Mesendoderm (in vitro differentiated cells): ENCODE data around the gene GPR108.

ENCODE experiments used
- DNase-seq: peaks from one replicate; pipeline ENCODE4 v3.0.0; 2013
- H2AK5ac ChIP-seq: 2 replicates; pipeline ENCODE4 v1.6.1; 2013; ENCODE audit warnings: low read length, inconsistent platforms
- H2BK120ac ChIP-seq: 2 replicates; pipeline ENCODE4 v1.6.1; 2013; ENCODE audit warnings: low read depth, mild to moderate bottlenecking, low read length, moderate library complexity, mixed read lengths
- H2BK15ac ChIP-seq: replicated peaks from 2 replicates; pipeline ENCODE4 v1.6.1; 2013; ENCODE audit warnings: low read depth, mild to moderate bottlenecking, moderate library complexity
- H2BK5ac ChIP-seq: 2 replicates; pipeline ENCODE4 v1.6.1; 2013; ENCODE audit warnings: low read length, inconsistent platforms
- H3K18ac ChIP-seq: 2 replicates; pipeline ENCODE4 v1.6.1; 2013; ENCODE audit warnings: mild to moderate bottlenecking, low read length, mixed read lengths
- H3K23ac ChIP-seq: one replicate; pipeline ENCODE4 v1.6.1; 2013; ENCODE audit warnings: low read length
- H3K27ac ChIP-seq: 2 replicates; pipeline ENCODE4 v1.5.1; 2013; ENCODE audit warnings: low read depth, mild to moderate bottlenecking, inconsistent platforms, low read length, moderate library complexity
- H3K27me3 ChIP-seq: 2 replicates; pipeline ENCODE4 v1.6.1; 2013; ENCODE audit warnings: low read length, control low read depth, mild to moderate bottlenecking, inconsistent platforms; ENCODE audit not compliant: insufficient read depth, poor library complexity
- H3K36me3 ChIP-seq: 2 replicates; pipeline ENCODE4 v1.6.1; 2013; ENCODE audit warnings: low read length, inconsistent platforms; ENCODE audit not compliant: control insufficient read depth, insufficient read depth
- H3K4ac ChIP-seq: one replicate; pipeline ENCODE4 v1.6.1; 2013; ENCODE audit warnings: low read depth, mild to moderate bottlenecking, low read length, moderate library complexity
- H3K4me1 ChIP-seq: 2 replicates; pipeline ENCODE4 v1.6.1; 2013; ENCODE audit warnings: low read depth, low read length, inconsistent platforms; ENCODE audit not compliant: control insufficient read depth
- H3K4me2 ChIP-seq: 2 replicates; pipeline ENCODE4 v1.6.1; 2013; ENCODE audit warnings: low read length
- H3K4me3 ChIP-seq: 2 replicates; pipeline ENCODE4 v1.5.1; 2013; ENCODE audit warnings: mild to moderate bottlenecking, low read length
- H3K56ac ChIP-seq: one replicate; pipeline ENCODE4 v1.6.1; 2013; ENCODE audit warnings: low read length
- H3K79me1 ChIP-seq: 2 replicates; pipeline ENCODE4 v1.6.1; 2013; ENCODE audit warnings: low read length, inconsistent platforms
- H3K79me2 ChIP-seq: 2 replicates; pipeline ENCODE4 v1.6.1; 2013; ENCODE audit warnings: mild to moderate bottlenecking, low read length; ENCODE audit not compliant: control insufficient read depth, insufficient read depth
- H3K9ac ChIP-seq: 2 replicates; pipeline ENCODE4 v1.6.1; 2013; ENCODE audit warnings: low read length, inconsistent platforms
- H4K5ac ChIP-seq: one replicate; pipeline ENCODE4 v1.6.1; 2013; ENCODE audit warnings: low read length
- H4K8ac ChIP-seq: one replicate; pipeline ENCODE4 v1.6.1; 2013; ENCODE audit warnings: low read depth, mild to moderate bottlenecking, control low read depth, low read length, moderate library complexity
- WGBS: extraction: QIAGEN DNeasy Blood & Tissue Kit; methylation state at CpG from one replicate; pipeline ENCODE4 v1.1.7; 2013; ENCODE audit warnings: low lambda C conversion rate, missing lambda C conversion rate; ENCODE audit not compliant: insufficient coverage; ENCODE audit errors: extremely low coverage; 5-methylcytosine and 5-hydroxymethylcytosine counted together

The GPR108 gene

GRCh38 chr19:6754136-6754535, 16.8 kb upstream of the GPR108 start:
- H4K5ac ChIP-seq = no peak overlapping the region
- H3K18ac ChIP-seq = no peak overlapping the region
- H3K4ac ChIP-seq = no peak overlapping the region
- no peak overlapping the region for H3K27ac ChIP-seq
- no peaks in the 10 kb centered on the region for H3K4me1 ChIP-seq
- no peak overlapping the region for H2BK120ac ChIP-seq
- H3K36me3 ChIP-seq = peaks cover 10% of the 10 kb centered on the region
- H3K4me3 ChIP-seq = no peak overlapping the region
- H3K79me2 ChIP-seq = no peaks in the 10 kb centered on the region
- H3K4me2 ChIP-seq = no peak overlapping the region
- DNase-seq = no peak
- H2BK5ac ChIP-seq = no peak overlapping the region
- no peaks in the 10 kb centered on the region for H3K79me1 ChIP-seq
- H3K9ac ChIP-seq = no peak overlapping the region
- no peak overlapping the region for H2BK15ac ChIP-seq
- H3K27me3 ChIP-seq = no peaks in the 10 kb centered on the region
- H3K23ac ChIP-seq = no peak overlapping the region
- no peak overlapping the region for H2AK5ac ChIP-seq
- no CpG with 5 or more reads among the region's 22 CpGs for WGBS
- H3K56ac ChIP-seq = no peak overlapping the region
- H4K8ac ChIP-seq = no peak overlapping the region

GRCh38 chr19:6753178-6754031, 16.0 kb upstream of the GPR108 start:
- no peak overlapping the region for H4K5ac ChIP-seq
- no CpG with 5 or more reads among the region's 50 CpGs for WGBS
- peak overlapping the region; percentile 46 for H3K4me2 ChIP-seq
- no peak overlapping the region for H2AK5ac ChIP-seq
- H3K4me1 ChIP-seq = no peaks in the 10 kb centered on the region
- H2BK15ac ChIP-seq = no peak overlapping the region
- H3K27me3 ChIP-seq = no peaks in the 10 kb centered on the region
- peak overlapping the region; percentile 67 for H3K9ac ChIP-seq
- DNase-seq = peak; percentile 97
- peak overlapping the region; percentile 84 for H3K56ac ChIP-seq
- H2BK5ac ChIP-seq = no peak overlapping the region
- peak overlapping the region; percentile 63 for H3K27ac ChIP-seq
- H4K8ac ChIP-seq = no peak overlapping the region
- no peak overlapping the region for H3K4me3 ChIP-seq
- no peaks in the 10 kb centered on the region for H3K79me1 ChIP-seq
- H3K79me2 ChIP-seq = no peaks in the 10 kb centered on the region
- H3K18ac ChIP-seq = peak overlapping the region; percentile 19
- H3K23ac ChIP-seq = no peak overlapping the region
- H3K4ac ChIP-seq = no peak overlapping the region
- H2BK120ac ChIP-seq = no peak overlapping the region
- H3K36me3 ChIP-seq = peaks cover 10% of the 10 kb centered on the region

GRCh38 chr19:6752256-6753177, 15.1 kb upstream of the GPR108 start:
- Histone ChIP-seq H3K18ac (peak overlapping the region; percentile 19), H4K8ac (no peak overlapping the region), H2AK5ac (no peak overlapping the region), H2BK15ac (no peak overlapping the region), H3K36me3 (peaks cover 13% of the 10 kb centered on the region), H3K4me3 (no peak overlapping the region), H3K4ac (no peak overlapping the region), H3K23ac (no peak overlapping the region), H3K9ac (peak overlapping the region; percentile 67), H3K27ac (peak overlapping the region; percentile 63), H2BK5ac (no peak overlapping the region), H3K4me2 (peak overlapping the region; percentile 46), H3K56ac (peak overlapping the region; percentile 84), H3K27me3 (no peaks in the 10 kb centered on the region), H3K79me2 (no peaks in the 10 kb centered on the region), H2BK120ac (no peak overlapping the region), H3K4me1 (no peaks in the 10 kb centered on the region), H3K79me1 (no peaks in the 10 kb centered on the region), H4K5ac (no peak overlapping the region)
- DNase-seq = peak; percentile 86
- no CpG with 5 or more reads among the region's 50 CpGs for WGBS

GRCh38 chr19:6751189-6751588, 13.8 kb upstream of the GPR108 start:
- H3K27ac ChIP-seq = no peak overlapping the region
- no peak overlapping the region for H4K5ac ChIP-seq
- H2BK15ac ChIP-seq = no peak overlapping the region
- no peak for DNase-seq
- H3K79me2 ChIP-seq = no peaks in the 10 kb centered on the region
- H4K8ac ChIP-seq = no peak overlapping the region
- H3K18ac ChIP-seq = no peak overlapping the region
- no peak overlapping the region for H2AK5ac ChIP-seq
- peaks cover 2% of the 10 kb centered on the region for H3K79me1 ChIP-seq
- WGBS = no CpG with 5 or more reads among the region's 16 CpGs
- no peak overlapping the region for H3K4ac ChIP-seq
- H3K4me3 ChIP-seq = no peak overlapping the region
- H2BK120ac ChIP-seq = no peak overlapping the region
- no peaks in the 10 kb centered on the region for H3K4me1 ChIP-seq
- no peaks in the 10 kb centered on the region for H3K27me3 ChIP-seq
- no peak overlapping the region for H3K9ac ChIP-seq
- no peak overlapping the region for H3K23ac ChIP-seq
- no peak overlapping the region for H2BK5ac ChIP-seq
- peaks cover 23% of the 10 kb centered on the region for H3K36me3 ChIP-seq
- no peak overlapping the region for H3K56ac ChIP-seq
- no peak overlapping the region for H3K4me2 ChIP-seq

- H3K4me3 ChIP-seq = no peak overlapping the region
- H3K4me2 ChIP-seq = no peak overlapping the region
- no peak for DNase-seq
- H2BK120ac ChIP-seq = no peak overlapping the region
- no peak overlapping the region for H2BK5ac ChIP-seq
- no peak overlapping the region for H4K5ac ChIP-seq
- H4K8ac ChIP-seq = no peak overlapping the region
- H3K4me1 ChIP-seq = no peaks in the 10 kb centered on the region
- H2BK15ac ChIP-seq = no peak overlapping the region
- no peak overlapping the region for H3K9ac ChIP-seq
- no peak overlapping the region for H2AK5ac ChIP-seq
- no peak overlapping the region for H3K56ac ChIP-seq
- H3K18ac ChIP-seq = no peak overlapping the region
- H3K36me3 ChIP-seq = peaks cover 29% of the 10 kb centered on the region
- no peak overlapping the region for H3K4ac ChIP-seq
- no peak overlapping the region for H3K27ac ChIP-seq
- H3K27me3 ChIP-seq = no peaks in the 10 kb centered on the region
- WGBS = no CpG with 5 or more reads among the region's 20 CpGs
- H3K23ac ChIP-seq = no peak overlapping the region
- no peaks in the 10 kb centered on the region for H3K79me2 ChIP-seq
- H3K79me1 ChIP-seq = peaks cover 3% of the 10 kb centered on the region
Observed at GRCh38 chr19:6750062-6750461, 12.7 kb upstream of the GPR108 start.
